ENCODE results near the gene GPR83. TPM values are rescaled to one million over a fixed set of nuclear protein-coding genes. Genes with fewer than 3 reads are reported as not detected.

The GPR83 gene
- total and polyA plus RNA-seq, 10 of the 15 experiments (the other 5 are each of a cell fraction or from before 2014, with no cell fraction given) = 0.03 to 0.19 (median 0.05) TPM; not detected in 7

DNA sequence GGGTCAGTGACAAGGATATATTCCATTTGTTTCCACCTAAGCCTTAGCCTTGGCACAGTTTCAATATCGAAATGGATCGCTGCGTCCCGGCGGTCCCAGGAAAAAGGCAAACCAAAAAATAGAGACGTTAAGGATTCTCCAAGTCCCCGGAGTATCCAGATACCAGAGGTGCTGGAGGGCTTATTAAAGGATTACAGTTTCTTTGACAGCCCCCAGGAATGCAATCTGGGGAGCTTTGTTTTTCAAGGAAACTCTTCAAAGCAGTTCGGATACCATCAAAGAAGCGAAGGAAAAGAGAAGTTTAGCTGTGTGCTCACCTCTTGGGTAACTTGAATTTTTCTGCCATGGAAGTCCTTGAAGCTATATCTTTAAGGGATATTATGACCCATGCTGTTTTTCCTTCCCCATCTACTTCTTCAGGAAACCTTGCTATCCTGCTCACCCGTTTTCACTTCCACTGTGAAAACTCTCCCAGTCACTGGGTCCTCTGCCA, 600 bp upstream of the GPR83 start (continued):
- TF ChIP-seq, protein P1, sequence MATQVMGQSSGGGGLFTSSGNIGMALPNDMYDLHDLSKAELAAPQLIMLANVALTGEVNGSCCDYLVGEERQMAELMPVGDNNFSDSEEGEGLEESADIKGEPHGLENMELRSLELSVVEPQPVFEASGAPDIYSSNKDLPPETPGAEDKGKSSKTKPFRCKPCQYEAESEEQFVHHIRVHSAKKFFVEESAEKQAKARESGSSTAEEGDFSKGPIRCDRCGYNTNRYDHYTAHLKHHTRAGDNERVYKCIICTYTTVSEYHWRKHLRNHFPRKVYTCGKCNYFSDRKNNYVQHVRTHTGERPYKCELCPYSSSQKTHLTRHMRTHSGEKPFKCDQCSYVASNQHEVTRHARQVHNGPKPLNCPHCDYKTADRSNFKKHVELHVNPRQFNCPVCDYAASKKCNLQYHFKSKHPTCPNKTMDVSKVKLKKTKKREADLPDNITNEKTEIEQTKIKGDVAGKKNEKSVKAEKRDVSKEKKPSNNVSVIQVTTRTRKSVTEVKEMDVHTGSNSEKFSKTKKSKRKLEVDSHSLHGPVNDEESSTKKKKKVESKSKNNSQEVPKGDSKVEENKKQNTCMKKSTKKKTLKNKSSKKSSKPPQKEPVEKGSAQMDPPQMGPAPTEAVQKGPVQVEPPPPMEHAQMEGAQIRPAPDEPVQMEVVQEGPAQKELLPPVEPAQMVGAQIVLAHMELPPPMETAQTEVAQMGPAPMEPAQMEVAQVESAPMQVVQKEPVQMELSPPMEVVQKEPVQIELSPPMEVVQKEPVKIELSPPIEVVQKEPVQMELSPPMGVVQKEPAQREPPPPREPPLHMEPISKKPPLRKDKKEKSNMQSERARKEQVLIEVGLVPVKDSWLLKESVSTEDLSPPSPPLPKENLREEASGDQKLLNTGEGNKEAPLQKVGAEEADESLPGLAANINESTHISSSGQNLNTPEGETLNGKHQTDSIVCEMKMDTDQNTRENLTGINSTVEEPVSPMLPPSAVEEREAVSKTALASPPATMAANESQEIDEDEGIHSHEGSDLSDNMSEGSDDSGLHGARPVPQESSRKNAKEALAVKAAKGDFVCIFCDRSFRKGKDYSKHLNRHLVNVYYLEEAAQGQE (IDR thresholded peaks at IDR 0.05; ENCODE audit: low read depth, low read length) = no peak

DNA sequence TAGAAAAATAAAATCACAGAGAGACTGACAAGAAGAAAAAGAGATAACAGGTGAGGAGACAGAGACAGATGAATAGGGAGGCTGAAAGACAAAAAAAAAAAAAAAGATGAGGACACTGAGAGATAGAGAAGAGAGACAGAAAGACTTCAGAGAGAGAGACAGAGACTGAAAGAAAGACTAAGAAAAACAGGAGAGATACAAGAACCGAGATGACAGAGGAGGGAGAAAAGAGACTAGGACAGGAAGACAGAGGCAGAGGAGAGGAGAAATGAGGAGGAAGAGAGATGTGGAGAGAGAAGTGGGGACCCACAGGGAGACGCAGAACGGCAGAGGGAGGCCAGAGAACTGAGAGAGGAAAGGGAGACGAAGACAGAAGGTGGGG, 771 bp downstream of the GPR83 start:
- WGBS (ENCODE audit: insufficient coverage, insufficient replicate concordance, low lambda C conversion rate, missing lambda C conversion rate) = 24% methylated on average over 4 of the region's 4 CpGs
- intact Hi-C loops (cut with micrococcal nuclease; ENCODE audit: unreplicated experiment) = no loop called here
- TF ChIP-seq GATAD2B (conservative IDR thresholded peaks at IDR 0.05; ENCODE audit: low read depth) (no peak), NR2C1 (IDR thresholded peaks at IDR 0.05) (no peak), SRF (IDR thresholded peaks at IDR 0.05; ENCODE audit: low read depth in 2 of 2, low read length in 2 of 2) (no peak), USF2 (IDR thresholded peaks at IDR 0.05; ENCODE audit: borderline replicate concordance, low read depth, low read length) (no peak), PRDM15 (CRISPR knock-in tag; IDR thresholded peaks at IDR 0.05) (no peak)
- TF ChIP-seq, protein P1 (IDR thresholded peaks at IDR 0.05; ENCODE audit: low read depth, low read length) = no peak

More for the DNA sequence above, 771 bp downstream of the GPR83 start:
- in situ Hi-C loops (cut with MboI) = no loop called here
- H3K4me2 ChIP-seq (ENCODE audit: control insufficient read depth, insufficient read depth) = no peak overlapping the region
- H3K9ac ChIP-seq (ENCODE audit: control insufficient read depth, insufficient read depth, low read length) = no peak overlapping the region
- H3K27me3 ChIP-seq (replicated peaks in 1 of 2; ENCODE audit: control insufficient read depth in 2 of 2, insufficient read depth in 2 of 2, low read length in 1 of 2) = peaks cover 0 to 8% of the 10 kb centered on the region in 2 experiments; a peak in 3 of 4 replicates
- no peaks in the 10 kb centered on the region for H3K36me3 ChIP-seq (ENCODE audit: control insufficient read depth in 2 of 2, insufficient read depth in 2 of 2, low read length in 1 of 2)
- H3K79me2 ChIP-seq (ENCODE audit: control insufficient read depth, insufficient read depth, low read length) = no peaks in the 10 kb centered on the region
- H3K27ac ChIP-seq (ENCODE audit: control insufficient read depth, insufficient read depth) = no peak overlapping the region
- ChIA-PET RAD21 (ENCODE audit: unreplicated experiment) (no interaction called here), CTCF (no interaction called here), SMC1A (ENCODE audit: uncharacterized antibody, unreplicated experiment) (no interaction called here), POLR2A (no interaction called here)
- H2AFZ ChIP-seq (ENCODE audit: control insufficient read depth, low read depth, low read length) = no peak overlapping the region
- no peaks in the 10 kb centered on the region for H3K4me1 ChIP-seq (ENCODE audit: control insufficient read depth, insufficient read depth, low read length)
- no peaks in the 10 kb centered on the region; the same call in 1 of the 2 replicates for H4K20me1 ChIP-seq (ENCODE audit: control insufficient read depth, insufficient read depth)
- no TSS peak for BruUV-seq (replicated peaks)
- H3K4me3 ChIP-seq = no peak overlapping the region
- no peak for ATAC-seq
- no peak for DNase-seq (ENCODE audit: low read depth, low spot score)
- FAIRE-seq = no peak
- H3K9me3 ChIP-seq (replicated peaks; ENCODE audit: control insufficient read depth, insufficient read depth, low read length) = no peaks in the 10 kb centered on the region
